ENCODE results near the gene AVEN.

AVEN gene

GRCh38 chr15:33840615-33841014, 198.4 kb downstream of the AVEN start:
- H3K4me3 ChIP-seq (ENCODE audit: low read depth, low read length): no peak overlapping the region
- H3K36me3 ChIP-seq: no peaks in the 10 kb centered on the region
- H3K4me1 ChIP-seq: no peaks in the 10 kb centered on the region
- H3K27me3 ChIP-seq: no peaks in the 10 kb centered on the region
- TF ChIP-seq CTCF (IDR thresholded peaks at IDR 0.05; ENCODE audit: low read depth, low read length): no peak
- DNase-seq: no peak
- H3K9me3 ChIP-seq: no peaks in the 10 kb centered on the region

GRCh38 chr15:33839540-33839939, 199.5 kb downstream of the AVEN start:
- no peaks in the 10 kb centered on the region for H3K27me3 ChIP-seq
- H3K9me3 ChIP-seq: no peaks in the 10 kb centered on the region
- H3K36me3 ChIP-seq: no peaks in the 10 kb centered on the region
- TF ChIP-seq CTCF (IDR thresholded peaks at IDR 0.05; ENCODE audit: low read depth, low read length): no peak
- no peaks in the 10 kb centered on the region; the same call in 1 of the 2 replicates for H3K4me1 ChIP-seq
- H3K4me3 ChIP-seq (ENCODE audit: low read depth, low read length): no peak overlapping the region
- no peak for DNase-seq

GRCh38 chr15:33837294-33837693, 201.7 kb downstream of the AVEN start:
- Histone ChIP-seq H3K4me3 (ENCODE audit: low read depth, low read length) (no peak overlapping the region), H3K4me1 (no peaks in the 10 kb centered on the region; the same call in 1 of the 2 replicates), H3K27me3 (no peaks in the 10 kb centered on the region), H3K9me3 (no peaks in the 10 kb centered on the region), H3K36me3 (no peaks in the 10 kb centered on the region)
- no peak for DNase-seq
- no peak for TF ChIP-seq CTCF (IDR thresholded peaks at IDR 0.05; ENCODE audit: low read depth, low read length)

- Histone ChIP-seq H3K4me3 (ENCODE audit: low read depth, low read length) (no peak overlapping the region), H3K36me3 (no peaks in the 10 kb centered on the region), H3K27me3 (no peaks in the 10 kb centered on the region), H3K9me3 (no peaks in the 10 kb centered on the region), H3K4me1 (peaks cover 6% of the 10 kb centered on the region)
- DNase-seq: no peak
- no peak for TF ChIP-seq CTCF (IDR thresholded peaks at IDR 0.05; ENCODE audit: low read depth, low read length)
These were observed 203.9 kb downstream of the AVEN start for GRCh38 chr15:33834892-33835743.

- Histone ChIP-seq H3K4me3 (ENCODE audit: low read depth, low read length) (no peak overlapping the region), H3K9me3 (no peaks in the 10 kb centered on the region; the same call in 1 of the 2 replicates), H3K4me1 (peaks cover 6% of the 10 kb centered on the region), H3K27me3 (no peaks in the 10 kb centered on the region), H3K36me3 (no peaks in the 10 kb centered on the region)
- no peak for DNase-seq
- TF ChIP-seq CTCF (IDR thresholded peaks at IDR 0.05; ENCODE audit: low read depth, low read length): no peak
These were observed 207.4 kb downstream of the AVEN start for GRCh38 chr15:33831646-33832045.

- H3K4me1 ChIP-seq: peaks cover 6% of the 10 kb centered on the region
- no peak for TF ChIP-seq CTCF (IDR thresholded peaks at IDR 0.05; ENCODE audit: low read depth, low read length)
- H3K9me3 ChIP-seq: no peaks in the 10 kb centered on the region; the same call in 1 of the 2 replicates
- H3K36me3 ChIP-seq: no peaks in the 10 kb centered on the region
- DNase-seq: no peak
- H3K27me3 ChIP-seq: no peaks in the 10 kb centered on the region
- H3K4me3 ChIP-seq (ENCODE audit: low read depth, low read length): no peak overlapping the region
These were observed 208.7 kb downstream of the AVEN start for GRCh38 chr15:33830351-33830750.
